Activated CD8-positive, alpha-beta memory T cell treated with anti-CD3 and anti-CD28 coated beads for 48 hours (primary cell): ENCODE data around the gene MALSU1.
"Not testable (repeated sequence)": the region's sequence is repeated elsewhere in the genome, so short reads cannot be mapped to it uniquely, and the experiment has no call there.

Source experiments
- DNase-seq, 3 experiments: peaks; one replicate each; pipeline ENCODE4 v3.0.0-alpha.2; 2020; ENCODE audit warnings: low read depth in 2 of 3, low spot score in 2 of 3

Gene MALSU1

DNA sequence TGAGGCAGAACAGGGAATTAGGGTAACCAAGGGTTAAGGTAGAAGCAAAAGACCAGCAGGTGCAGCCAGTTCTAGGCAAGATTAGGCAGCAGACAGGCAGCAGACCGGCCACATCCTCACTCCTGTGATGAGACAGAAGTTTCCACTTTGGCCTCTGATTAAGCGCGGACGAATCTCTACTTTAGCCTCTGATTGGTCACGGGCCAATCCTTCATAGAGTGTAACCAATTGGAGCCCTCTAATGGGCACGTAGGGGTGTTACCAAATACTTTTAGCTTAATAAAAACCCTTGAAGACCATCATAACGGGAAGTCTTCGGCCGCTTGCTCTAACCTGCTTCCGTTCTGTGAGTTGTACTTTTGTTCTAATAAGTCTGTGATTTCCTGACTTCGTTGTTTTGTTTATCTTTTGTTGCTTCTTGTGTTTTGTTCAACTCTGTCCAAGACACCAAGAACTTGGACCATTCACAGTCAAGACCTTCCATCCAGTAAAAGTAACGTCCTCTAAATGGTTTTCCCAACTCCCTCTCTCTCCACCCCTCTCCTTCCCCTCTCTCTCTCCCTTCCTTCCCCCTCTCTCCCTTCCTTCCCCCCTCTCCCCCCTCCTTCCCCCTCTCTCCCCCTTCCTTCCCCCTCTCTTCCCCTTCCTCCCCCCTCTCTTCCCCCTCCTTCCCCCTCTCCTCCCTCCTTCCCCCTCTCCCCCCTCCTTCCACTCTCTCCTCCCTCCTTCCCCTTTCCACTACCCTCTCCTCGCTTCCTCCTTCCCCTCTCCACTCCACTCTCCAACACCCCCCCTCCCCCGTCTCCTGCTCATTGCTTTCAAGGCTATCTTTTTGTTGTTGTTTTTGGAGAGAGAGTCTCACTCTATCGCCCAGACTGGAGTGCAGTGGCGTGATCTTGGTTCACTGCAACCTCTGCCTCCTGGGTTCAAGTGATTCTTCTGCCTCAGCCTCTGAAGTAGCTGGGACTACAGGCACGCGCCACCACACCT is 13.2 kb upstream of the MALSU1 start:
- no peak for DNase-seq

DNA sequence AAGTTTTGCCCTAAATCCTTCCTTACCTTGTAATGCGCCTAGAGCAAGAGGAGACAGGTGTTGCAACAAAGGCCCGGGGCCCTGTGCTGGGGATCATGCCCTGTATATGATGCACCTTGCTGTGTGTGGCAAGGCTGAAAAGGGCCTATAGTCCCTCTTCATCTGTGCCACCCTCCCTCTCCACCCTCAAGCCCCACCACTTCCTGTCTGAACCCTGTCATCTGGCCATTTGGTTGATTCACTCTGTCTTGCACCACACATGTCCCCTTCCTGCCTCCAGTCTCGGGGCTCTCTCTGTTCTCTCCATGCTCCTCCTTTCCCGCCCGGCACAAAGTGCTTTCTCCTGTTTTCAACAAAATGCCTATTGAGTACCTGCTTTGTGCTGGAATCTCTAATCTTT is 11.5 kb upstream of the MALSU1 start:
- DNase-seq = no peak

DNA sequence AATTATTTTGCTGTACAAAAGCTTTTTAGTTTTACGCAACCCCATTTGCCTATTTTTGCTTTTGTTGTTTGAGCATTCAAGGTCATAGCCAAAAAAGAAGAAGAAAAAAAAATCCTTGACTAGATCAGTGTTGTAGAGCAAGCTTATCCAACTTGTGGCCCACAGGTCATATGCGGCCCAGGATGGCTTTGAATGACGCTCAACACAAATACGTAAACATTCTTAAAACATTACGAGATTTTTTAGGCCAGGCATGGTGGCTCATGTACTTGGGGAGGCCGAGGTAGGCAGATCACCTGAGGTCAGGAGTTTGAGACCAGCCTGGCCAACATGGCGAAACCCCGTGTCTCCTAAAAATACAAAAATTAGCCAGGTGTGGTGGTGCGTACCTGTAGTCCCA is 8.1 kb upstream of the MALSU1 start:
- no peak for DNase-seq

DNA sequence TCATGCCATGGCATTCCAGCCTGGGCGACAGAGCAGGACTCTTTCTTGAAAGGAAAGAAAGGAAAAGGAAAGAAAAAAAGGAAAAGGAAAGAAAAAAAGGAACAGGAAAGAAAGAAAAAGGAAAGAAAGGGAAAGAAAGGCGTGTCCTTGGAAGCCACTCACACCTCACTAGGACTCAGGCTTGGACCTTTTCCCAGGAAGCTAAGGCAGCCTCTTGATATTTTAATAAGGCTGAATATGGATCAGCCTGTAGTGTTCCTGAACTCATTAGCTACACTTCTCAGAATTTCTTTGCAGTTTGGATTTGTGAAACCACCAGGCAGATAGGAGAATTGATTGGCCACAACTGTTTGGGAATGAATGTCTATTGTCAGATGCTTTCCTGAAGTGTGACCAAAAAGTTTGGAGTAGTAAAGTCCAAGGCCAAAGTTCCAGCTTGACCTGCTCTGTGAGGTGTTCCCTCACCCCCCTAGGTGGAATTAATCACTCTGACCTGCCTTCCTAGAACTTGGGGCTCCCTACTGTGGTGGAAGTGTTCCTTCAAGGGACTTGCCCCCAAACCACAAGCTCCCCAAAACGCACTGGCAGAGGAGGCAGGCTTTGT is 7.1 kb upstream of the MALSU1 start:
- DNase-seq = no peak

DNA sequence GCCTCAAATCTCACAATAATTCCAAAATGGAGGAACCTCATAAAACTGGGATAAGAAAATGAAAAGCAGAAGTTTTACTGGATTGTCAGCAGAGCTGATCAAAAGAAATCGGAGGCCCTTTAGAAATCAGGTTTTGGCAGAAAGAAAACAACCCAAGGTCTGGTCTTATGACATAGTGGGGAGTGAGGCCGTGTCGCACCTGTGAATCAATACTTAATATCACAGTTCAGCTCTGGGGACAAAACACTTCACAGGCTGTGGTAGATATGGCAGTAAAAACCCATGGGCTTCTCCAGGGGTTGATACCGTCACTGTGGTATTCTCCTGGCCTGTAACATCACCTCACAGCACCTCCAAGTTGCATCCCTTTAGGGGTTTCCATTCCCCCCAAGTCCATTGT is 6.5 kb upstream of the MALSU1 start:
- DNase-seq = no peak

DNA sequence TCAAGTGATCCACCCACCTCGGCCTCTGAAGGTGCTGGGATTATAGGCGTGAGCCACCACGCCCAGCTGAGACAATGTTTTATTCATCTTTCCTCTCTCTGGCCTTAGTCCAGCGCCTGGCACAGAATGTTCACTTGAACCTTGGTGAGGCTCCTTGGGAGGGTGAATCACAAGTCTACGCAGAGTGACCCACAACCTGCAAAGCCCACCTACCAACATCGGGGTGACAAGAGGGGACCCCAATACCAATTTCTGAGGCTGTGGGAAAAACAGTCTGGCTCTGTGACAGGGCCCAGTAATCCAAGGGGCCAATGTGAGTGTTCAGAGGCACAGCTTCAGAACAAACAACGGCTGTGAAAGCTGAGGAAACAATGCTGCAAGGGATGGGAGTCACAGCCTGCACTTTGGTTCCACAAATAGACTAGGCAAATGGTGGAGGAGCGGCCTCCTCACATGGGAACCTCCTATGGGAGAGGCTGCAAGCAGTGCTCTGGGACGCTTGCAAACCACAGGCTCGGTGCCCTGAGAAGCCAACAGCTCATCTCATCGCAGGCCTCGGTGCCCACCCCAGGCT is 5.6 kb upstream of the MALSU1 start:
- no peak for DNase-seq

DNA sequence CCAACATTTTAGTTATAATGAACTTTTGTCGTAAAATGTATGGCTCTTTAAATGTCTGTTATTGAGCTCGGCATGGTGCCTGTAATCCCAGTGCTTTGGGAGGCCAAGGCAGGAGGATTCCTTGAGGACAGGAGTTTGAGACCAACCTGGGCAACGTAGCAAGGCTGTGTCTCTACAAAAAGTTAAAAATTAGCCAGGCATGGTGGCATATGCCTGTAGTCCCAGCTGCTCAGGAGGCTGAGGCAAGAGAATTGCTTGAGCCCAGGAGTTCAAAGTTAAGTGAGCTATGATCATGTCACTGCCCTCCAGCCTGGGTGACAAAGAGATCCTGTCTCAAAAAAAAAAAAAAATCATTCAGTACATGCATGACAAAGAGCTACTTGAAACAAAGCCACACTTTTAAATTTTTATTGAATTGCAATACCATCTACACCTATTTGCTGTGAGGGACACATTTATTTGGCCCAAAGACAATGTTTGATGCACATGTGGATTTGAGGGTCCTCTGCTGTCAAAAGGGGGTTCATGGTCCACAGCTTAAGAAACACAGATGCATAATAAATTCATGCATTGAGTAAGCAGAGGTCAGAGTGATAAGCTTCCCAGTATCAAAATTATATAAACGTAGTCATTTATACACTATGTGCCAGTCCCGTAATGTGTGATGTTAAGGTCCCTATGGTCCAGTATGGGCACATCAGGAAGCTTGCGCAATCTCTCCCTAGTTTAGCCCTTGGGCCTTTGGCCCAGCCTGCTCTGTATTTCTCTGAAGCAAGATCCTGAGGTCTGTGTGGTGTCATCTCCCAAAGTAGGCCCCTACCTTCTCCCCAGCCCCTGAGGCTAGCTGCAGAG is 4.4 kb upstream of the MALSU1 start:
- no peak for DNase-seq

DNA sequence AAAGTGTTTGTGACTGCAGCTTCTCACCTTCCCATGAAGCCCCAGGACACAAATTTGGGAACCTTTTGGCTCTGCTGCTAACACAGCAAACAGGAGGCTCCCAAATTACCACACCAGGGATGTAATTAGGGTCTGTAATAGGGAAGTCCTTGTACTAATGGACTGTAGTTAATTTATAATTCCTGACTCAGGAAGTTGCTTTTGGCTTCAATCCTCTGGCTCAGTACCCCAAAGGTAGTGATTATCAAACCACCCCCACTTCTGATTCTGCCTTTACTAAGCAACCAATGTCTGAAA is 3.8 kb upstream of the MALSU1 start:
- DNase-seq = no peak

DNA sequence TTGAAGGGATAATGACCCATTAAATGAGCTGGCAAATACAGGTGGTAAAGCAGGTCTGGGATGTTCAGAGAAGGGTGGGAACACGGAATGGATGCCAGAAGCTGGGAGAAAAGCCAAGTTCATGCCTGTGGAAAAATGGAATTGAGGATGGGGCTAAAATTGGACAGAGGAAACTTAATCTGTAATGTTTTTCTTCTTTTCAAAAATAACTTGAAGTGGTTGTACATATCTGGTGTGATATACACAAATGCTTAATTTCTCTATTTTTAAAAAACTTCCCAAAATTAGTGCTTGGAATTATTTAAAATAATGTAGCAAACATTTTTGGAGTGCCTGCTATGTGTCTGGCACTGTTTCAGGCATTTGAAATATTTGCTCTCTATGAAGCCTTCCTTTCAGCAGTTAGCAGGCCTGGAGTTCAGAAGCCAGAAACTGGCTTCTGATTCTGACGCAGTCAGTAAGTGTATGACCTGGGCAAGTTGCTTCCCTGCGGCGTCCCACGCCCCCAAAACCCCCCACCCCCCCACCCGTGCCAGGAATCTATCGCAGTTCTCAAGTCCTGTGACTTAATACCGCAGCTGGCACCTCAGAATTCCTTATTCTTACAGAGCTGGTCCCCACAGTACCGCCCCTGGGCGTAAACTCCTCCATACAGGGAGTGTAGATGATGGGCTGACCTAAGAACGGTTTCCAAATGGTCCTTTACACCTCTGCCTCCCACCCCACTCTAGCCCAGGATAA is 828 bp upstream of the MALSU1 start:
- DNase-seq = no peak

DNA sequence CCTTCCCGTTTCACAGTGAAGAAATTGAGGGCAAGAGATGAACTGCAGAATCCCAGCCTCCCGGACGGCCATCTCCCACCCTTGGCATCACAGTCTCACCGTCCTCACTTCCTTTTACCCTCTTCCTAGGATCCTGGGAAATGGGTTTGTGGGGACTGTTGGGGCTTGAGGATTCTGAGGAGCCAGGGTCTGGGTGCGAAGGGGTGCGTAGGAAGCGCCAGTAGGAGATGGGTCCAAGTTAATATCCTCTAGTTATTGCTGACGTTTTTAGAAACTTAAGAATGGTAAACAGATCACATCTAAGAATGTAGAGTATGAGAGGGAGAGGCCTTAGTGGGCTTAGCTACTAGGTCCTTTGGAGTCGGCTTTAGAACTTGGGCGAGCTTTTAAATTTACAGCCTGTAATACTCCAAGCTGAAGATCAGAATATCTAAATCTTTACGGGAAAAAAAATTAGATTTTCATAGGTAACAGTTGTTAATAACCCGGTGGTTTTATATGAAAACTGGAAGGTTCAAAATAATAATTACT is 696 bp downstream of the MALSU1 start:
- DNase-seq = no peak

DNA sequence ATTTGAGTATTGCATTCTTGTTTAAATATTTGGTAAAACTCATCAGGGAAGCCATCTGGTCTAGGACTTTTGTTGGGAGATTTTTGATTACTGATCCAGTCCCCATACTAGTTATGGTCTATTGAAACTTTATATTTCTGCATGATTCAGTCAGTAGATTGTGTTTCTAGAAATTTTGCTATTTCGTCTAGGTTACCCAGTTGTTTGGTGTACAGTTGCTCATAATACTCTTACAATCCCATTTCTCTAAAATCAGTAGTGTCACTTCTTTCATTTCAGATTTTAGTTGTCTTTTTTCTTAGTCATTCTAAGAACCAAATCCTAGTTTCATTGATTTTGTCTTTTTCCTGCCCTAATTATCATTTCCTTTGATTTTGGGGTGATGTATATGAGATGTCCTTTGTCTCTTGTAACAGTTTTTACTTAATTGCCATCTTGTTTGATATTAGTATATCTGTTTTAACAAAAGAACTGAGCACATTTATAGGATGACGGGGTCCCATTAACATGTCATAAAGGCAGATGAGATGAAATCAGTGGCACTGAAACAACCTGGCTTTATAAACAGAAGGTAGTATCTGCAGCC is 7.9 kb downstream of the MALSU1 start:
- DNase-seq = no peak

DNA sequence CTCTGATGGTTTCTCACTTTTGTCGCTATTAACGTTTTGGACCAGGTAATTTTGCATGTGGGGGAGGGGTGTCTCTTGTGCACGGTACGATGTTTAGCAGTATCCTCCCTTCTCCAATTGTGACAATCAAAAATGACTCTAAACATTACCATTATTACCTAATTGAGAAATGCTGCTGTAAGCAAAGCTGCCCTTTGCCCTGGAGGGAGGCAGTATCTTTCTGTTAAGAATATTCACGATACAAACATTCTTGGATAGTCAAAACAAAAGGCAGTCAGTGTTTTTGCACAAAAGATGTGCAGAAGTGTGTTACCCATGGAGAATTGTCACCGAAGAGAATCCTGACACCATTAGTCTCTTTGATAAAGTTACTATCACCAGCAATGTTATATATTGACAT is 9.6 kb downstream of the MALSU1 start:
- DNase-seq = no peak

DNA sequence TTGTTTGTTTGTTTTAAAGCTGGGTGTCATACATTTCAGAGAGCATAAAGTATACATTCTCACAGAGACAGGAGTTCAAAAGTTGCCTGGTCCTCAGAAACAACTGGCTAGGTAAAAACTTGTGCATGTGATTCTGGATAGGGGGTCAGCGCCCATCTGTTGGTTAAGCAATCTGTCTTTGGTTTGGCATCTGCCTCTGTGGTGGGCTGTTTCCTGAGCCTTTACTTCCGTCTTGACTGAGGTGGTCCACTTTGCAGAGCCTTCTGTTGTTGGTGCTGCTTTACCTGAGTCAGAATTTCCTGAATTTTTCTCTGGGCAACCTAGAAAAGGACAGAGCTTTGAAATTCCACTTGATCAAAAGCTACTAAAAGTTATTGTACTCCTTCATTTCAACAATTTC is 13.0 kb downstream of the MALSU1 start:
- not testable (repeated sequence) for DNase-seq

DNA sequence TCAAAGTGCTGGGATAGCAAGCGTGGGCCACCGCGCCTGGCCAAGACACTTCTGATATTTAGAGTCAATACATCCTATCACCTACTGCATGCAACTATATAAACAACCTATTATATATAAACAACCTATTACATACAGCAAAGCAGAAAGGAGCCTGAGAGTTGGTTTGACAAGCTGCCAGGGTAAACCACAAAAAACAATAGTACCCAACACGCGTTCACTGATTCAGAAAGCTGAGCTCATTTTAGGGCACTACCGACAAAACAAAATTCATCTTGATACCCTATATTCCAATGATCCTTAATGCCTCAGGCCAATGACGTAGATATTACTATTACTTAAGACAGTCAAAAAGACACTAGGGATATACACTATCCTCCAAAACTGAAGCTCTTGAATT is 16.2 kb downstream of the MALSU1 start:
- no peak for DNase-seq

DNA sequence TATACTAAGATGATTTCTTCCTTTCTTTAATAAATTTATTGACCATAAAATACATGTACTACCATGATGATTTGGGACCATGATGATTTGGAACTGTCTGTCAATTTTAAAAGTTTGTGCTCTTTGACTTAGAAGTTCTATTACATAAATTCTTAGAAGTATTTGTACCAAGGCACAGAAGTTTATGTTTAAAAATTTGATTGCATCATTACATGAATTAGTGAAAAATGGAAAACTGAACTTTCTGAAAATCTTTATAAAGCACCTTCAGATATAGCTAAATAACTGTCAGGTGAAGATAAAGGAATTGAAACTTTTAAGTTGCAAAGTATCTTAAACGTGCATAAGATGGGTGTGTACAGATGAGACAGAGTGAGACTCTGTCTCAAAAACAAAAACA is 32.0 kb downstream of the MALSU1 start:
- no peak for DNase-seq

DNA sequence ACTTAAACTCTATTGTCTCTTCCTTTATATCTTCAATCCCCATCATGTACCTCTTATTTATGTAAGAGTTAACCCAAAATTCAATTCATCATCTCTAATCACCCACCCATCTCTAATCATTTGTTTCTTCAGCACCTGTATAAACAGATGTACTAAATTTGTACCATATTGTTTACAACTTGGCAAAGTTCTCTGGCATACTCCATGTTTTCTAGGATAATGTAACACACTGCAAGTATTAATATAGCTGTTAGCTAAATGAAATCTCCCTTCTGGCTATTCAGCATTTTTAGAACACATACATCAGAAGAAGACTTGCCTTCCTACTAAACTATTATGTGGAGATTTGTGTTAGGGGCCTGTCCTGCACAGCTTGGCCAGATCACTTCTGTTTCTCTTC is 33.1 kb downstream of the MALSU1 start:
- DNase-seq = no peak

DNA sequence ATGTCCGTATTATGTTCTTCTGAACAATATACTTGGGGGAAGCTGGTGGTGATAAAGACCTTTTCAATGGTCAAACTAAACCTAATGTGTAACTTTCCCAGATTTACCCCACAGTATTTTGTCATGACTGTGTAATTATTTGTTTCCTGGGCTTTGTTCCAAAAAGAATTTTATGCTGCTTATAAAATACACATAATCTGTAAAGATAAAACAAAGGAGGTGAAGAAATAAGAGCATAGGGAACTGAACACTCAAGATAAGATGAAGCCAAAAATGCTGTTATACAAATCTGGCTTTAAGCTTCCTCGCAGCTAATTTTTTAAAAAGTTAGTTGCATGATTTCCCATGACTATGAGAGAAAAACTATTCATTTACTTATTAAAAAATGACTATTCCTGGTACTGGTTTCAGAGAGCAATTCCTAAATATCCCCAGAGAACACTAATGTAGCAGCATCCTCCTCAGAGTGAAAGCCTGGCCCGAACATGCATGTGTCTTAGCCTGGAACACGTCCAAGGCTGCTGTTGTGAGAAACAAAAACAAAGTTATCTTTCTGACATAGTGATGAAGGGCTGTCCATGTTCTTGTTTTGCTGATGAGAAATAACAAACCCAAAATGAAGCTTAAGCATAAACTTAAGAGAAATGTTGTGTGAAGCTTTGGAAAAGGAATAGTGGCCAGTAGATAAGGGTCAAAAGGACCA is 33.9 kb downstream of the MALSU1 start:
- no peak for DNase-seq

DNA sequence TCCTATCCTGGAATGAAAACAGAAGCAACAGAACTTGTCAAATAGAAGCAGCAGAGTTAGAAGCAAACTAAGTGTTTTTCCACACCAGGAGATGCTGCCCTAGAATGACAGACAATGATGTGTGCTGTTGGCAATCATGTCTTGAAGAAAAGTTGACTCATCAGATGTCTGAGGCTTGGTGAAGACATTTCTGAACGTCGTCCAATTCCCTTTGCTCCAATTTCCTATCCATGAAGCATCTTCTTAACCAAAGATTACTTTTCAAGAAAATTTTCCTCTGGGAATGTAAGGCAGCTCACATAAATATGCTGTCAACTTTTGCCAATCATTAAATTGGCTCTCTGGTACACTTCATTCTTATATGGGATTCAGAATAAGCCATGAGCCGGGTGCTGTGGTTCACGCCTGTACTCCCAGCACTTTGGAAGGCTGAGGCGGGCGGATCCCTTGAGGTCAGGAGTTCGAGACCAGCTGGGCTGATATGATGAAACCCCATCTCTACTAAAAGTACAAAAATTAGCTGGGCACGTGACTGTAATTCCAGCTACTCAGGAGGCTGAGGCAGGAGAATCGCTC is 34.6 kb downstream of the MALSU1 start:
- DNase-seq = no peak

DNA sequence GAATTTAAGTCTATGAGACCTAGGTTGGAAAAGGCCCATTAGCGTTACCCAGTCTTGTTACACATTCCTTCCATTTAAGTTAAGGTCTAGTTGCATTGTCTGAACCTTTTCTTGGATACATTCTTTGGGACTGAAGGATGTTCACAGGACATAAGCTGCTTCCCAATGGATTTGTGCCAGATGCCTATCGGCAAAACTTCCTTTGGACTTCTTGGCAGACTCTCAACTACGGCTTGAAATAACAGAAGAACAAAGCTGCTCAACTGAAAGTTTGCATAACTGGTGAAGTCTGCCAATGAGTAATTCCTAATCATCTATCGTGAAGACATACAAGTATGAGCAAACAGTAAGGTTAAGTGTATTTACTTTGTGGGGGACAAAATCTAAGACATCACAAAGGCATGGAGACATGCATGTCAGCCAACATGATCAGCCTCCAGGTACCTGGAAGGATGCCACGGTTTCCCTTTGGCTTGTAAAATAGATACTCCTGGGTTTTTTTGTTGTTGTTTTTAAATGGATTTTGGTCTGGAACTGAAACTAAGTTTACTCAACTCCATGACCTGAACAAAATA is 35.4 kb downstream of the MALSU1 start:
- DNase-seq = no peak
